Naive thymus-derived CD4-positive, alpha-beta T cell (primary cell): ENCODE results near the gene C2CD2. TPM values are rescaled to one million over a fixed set of nuclear protein-coding genes. Genes with fewer than 3 reads are reported as not detected.

Experiments
- ATAC-seq: fragments of 150-1000 bp; cut with Tn5 transposase; 2 replicates; pipeline ENCODE4 v1.10.0; 2021; ENCODE audit warnings: mild to moderate bottlenecking, moderate library complexity
- CTCF ChIA-PET: fragments of 350-600 bp; sonication (Branson Sonifier 250); formaldehyde crosslinking; loops from one replicate; lab custom pipeline; 2021; ENCODE audit warnings: antibody characterized with exemption; lab: Charles Lee
- POLR2A ChIA-PET: fragments of 350-600 bp; sonication (Branson Sonifier 250); formaldehyde crosslinking; loops from one replicate; lab custom pipeline; 2021; ENCODE audit warnings: antibody characterized with exemption, inconsistent platforms; lab: Charles Lee
- DNase-seq, 9 donors: peaks; one replicate each; pipeline versions ENCODE4 v3.0.0 to v3.0.0-alpha.2; 2020 to 2022; ENCODE audit warnings: mixed read lengths in 1 of 9
- H3K27ac ChIP-seq: one replicate; pipeline ENCODE4 v1.7.0; 2013; ENCODE audit warnings: mild to moderate bottlenecking, low read depth, low read length, moderate library complexity
- H3K27me3 ChIP-seq, 2 donors: one replicate each; pipeline ENCODE4 v1.7.0; 2013; ENCODE audit warnings: low read length in 2 of 2, mild to moderate bottlenecking in 2 of 2, moderate library complexity in 2 of 2; ENCODE audit not compliant: control insufficient read depth in 2 of 2, insufficient read depth in 2 of 2
- H3K36me3 ChIP-seq, 3 experiments: 1 replicate in 2 of 3; 2 replicates in 1 of 3; pipeline ENCODE4 v1.7.0; 2013; ENCODE audit warnings: low read length in 3 of 3, mild to moderate bottlenecking in 3 of 3, moderate library complexity in 1 of 3; ENCODE audit not compliant: insufficient read depth in 3 of 3, control insufficient read depth in 2 of 3
- H3K4me1 ChIP-seq, 2 donors: one replicate each; pipeline ENCODE4 v1.7.0; 2013; ENCODE audit warnings: low read length in 2 of 2, mild to moderate bottlenecking in 2 of 2, moderate library complexity in 1 of 2; ENCODE audit not compliant: control insufficient read depth in 2 of 2, insufficient read depth in 2 of 2
- H3K4me3 ChIP-seq: 2 replicates; pipeline ENCODE4 v1.7.0; 2013; ENCODE audit warnings: mild to moderate bottlenecking, low read length
- H3K9me3 ChIP-seq, 3 experiments: 1 replicate in 2 of 3; 2 replicates in 1 of 3; pipeline ENCODE4 v1.7.0; 2013; ENCODE audit warnings: low read length in 3 of 3; ENCODE audit not compliant: control insufficient read depth in 2 of 3
- H3K27ac Mint-ChIP-seq, 9 donors: one replicate each; pipeline ENCODE4 v1.8.0; 2020 to 2022; ENCODE audit warnings: mixed read lengths in 9 of 9, mild to moderate bottlenecking in 8 of 9, moderate library complexity in 5 of 9, inconsistent platforms in 2 of 9
- H3K27me3 Mint-ChIP-seq, 5 donors: one replicate each; pipeline ENCODE4 v1.8.0; 2021 to 2022; ENCODE audit warnings: mixed read lengths in 5 of 5, mild to moderate bottlenecking in 1 of 5
- H3K36me3 Mint-ChIP-seq, 5 donors: one replicate each; pipeline ENCODE4 v1.8.0; 2020 to 2022; ENCODE audit warnings: mixed read lengths in 5 of 5, mild to moderate bottlenecking in 3 of 5, inconsistent platforms in 1 of 5
- H3K4me1 Mint-ChIP-seq, 7 donors: one replicate each; pipeline ENCODE4 v1.8.0; 2020 to 2022; ENCODE audit warnings: mixed read lengths in 7 of 7, mild to moderate bottlenecking in 3 of 7, inconsistent platforms in 1 of 7
- H3K4me3 Mint-ChIP-seq, 10 donors: one replicate each; pipeline ENCODE4 v1.8.0; 2020 to 2022; ENCODE audit warnings: mild to moderate bottlenecking in 10 of 10, mixed read lengths in 10 of 10, moderate library complexity in 6 of 10, inconsistent platforms in 2 of 10
- H3K9me3 Mint-ChIP-seq, 11 donors: one replicate each; pipeline ENCODE4 v1.8.0; 2020 to 2022; ENCODE audit warnings: mixed read lengths in 11 of 11, mild to moderate bottlenecking in 4 of 11, inconsistent platforms in 1 of 11, moderate library complexity in 1 of 11
- intact Hi-C, 2 donors: fragments of 100-400 bp; cut with micrococcal nuclease; formaldehyde crosslinking; loops; one replicate each; pipeline ENCODE4 v1.15.1; 2023
- polyA plus RNA-seq, 2 donors: library from polyadenylated mRNA; unstranded; fragments of 300-500 nt; fragmentation: Illumina TruSeq; gene quantifications; one replicate each; pipeline ENCODE4 v1.2.3, GENCODE V29; 2021
- total RNA-seq, 6 experiments: library from RNA in 5 of 6; stranded (reverse) in 5 of 6; gene quantifications; 1 replicate in 5 of 6; 2 replicates in 1 of 6; pipeline ENCODE4 v1.2.3 and lab custom pipeline; 2021 to 2026

C2CD2 gene
- total and polyA plus RNA-seq, 7 experiments from 2014 or later: 2.8 to 14.8 (median 10.0) TPM

GRCh38 chr21:41880153-41880552, 73.7 kb downstream of the C2CD2 start:
- H3K4me1 ChIP-seq: peaks cover 9 to 16% of the 10 kb centered on the region in 2 donors
- no peak for ATAC-seq
- no peaks in the 10 kb centered on the region for H3K9me3 Mint-ChIP-seq
- H3K27ac Mint-ChIP-seq: peak overlapping the region in 6 of 9 donors; percentile 87 to 97 (median 93)
- H3K36me3 Mint-ChIP-seq: peaks cover 0 to 6% (median 0%) of the 10 kb centered on the region in 5 donors
- intact Hi-C loops: no loop called here
- H3K27ac ChIP-seq: no peak overlapping the region
- no peak for DNase-seq
- POLR2A ChIA-PET: interaction anchor here (0.6 to 1.8 kb wide), 6 partner anchors 15 to 228 kb away, joined by 4 to 12 read pairs (median 8); no protein-coding TSS in a partner anchor
- H3K4me3 Mint-ChIP-seq: peak overlapping the region; percentile 80 to 95 (median 90)
- no peaks in the 10 kb centered on the region for H3K9me3 ChIP-seq
- H3K4me3 ChIP-seq: peak overlapping the region; percentile 84
- CTCF ChIA-PET: interaction anchor here (1.0 to 2.0 kb wide), 4 partner anchors 15 to 237 kb away, joined by 3 to 6 read pairs (median 5); no protein-coding TSS in a partner anchor
- H3K4me1 Mint-ChIP-seq: peaks cover 18 to 35% (median 29%) of the 10 kb centered on the region in 7 donors
- H3K27me3 Mint-ChIP-seq: no peaks in the 10 kb centered on the region
- H3K27me3 ChIP-seq: no peaks in the 10 kb centered on the region
- no peaks in the 10 kb centered on the region for H3K36me3 ChIP-seq

GRCh38 chr21:41879190-41879998, 74.4 kb downstream of the C2CD2 start, which contains the start of gene PRDM15:
Gene PRDM15, minus strand, starts transcription at chr21:41879344. Its CDS starts 18,981 bp downstream, at chr21:41860363.
- H3K4me1 Mint-ChIP-seq: peaks cover 20 to 35% (median 29%) of the 10 kb centered on the region in 7 donors
- Histone ChIP-seq H3K9me3 (no peaks in the 10 kb centered on the region), H3K4me3 (peak within 1 kb of the TSS; percentile 84), H3K27ac (peak within 1 kb of the TSS; percentile 85), H3K4me1 (peaks cover 9 to 16% of the 10 kb centered on the region in 2 donors), H3K27me3 (no peaks in the 10 kb centered on the region), H3K36me3 (no peaks in the 10 kb centered on the region)
- ATAC-seq (peak; percentile 85), DNase-seq (peak; percentile 69 to 88 (median 77))
- no peaks in the 10 kb centered on the region for H3K9me3 Mint-ChIP-seq
- peak within 1 kb of the TSS; percentile 92 to 97 (median 95) for H3K27ac Mint-ChIP-seq
- intact Hi-C loops: loop anchor here (1.0 to 10.0 kb wide), 9 partner anchors 16 to 515 kb away; partner anchors contain the start of genes ZBTB21 (in 2 of the 2), MX2 (in 1 of the 2) and RIPK4 (in 1 of the 2)
- H3K4me3 Mint-ChIP-seq: peak within 1 kb of the TSS; percentile 88 to 95 (median 92)
- ChIA-PET CTCF (interaction anchor here (1.0 to 2.0 kb wide), 4 partner anchors 16 to 238 kb away, joined by 3 to 6 read pairs (median 5); no protein-coding TSS in a partner anchor), POLR2A (interaction anchor here (1.0 to 1.9 kb wide), 7 partner anchors 16 to 234 kb away, joined by 3 to 12 read pairs (median 9); no protein-coding TSS in a partner anchor)
- peaks cover 0 to 6% (median 0%) of the 10 kb centered on the region in 5 donors for H3K36me3 Mint-ChIP-seq
- no peaks in the 10 kb centered on the region for H3K27me3 Mint-ChIP-seq

- ATAC-seq: peak; percentile 89
- Mint-ChIP-seq H3K27ac (peak overlapping the region in 3 of 9 donors; percentile 51 to 92 (median 86)), H3K4me1 (peaks cover 20 to 35% (median 30%) of the 10 kb centered on the region in 7 donors), H3K36me3 (peaks cover 0 to 6% (median 0%) of the 10 kb centered on the region in 5 donors), H3K27me3 (no peaks in the 10 kb centered on the region), H3K4me3 (peak overlapping the region in 7 of 10 donors; percentile 50 to 95 (median 70)), H3K9me3 (no peaks in the 10 kb centered on the region)
- Histone ChIP-seq H3K27me3 (no peaks in the 10 kb centered on the region), H3K27ac (peak overlapping the region; percentile 81), H3K9me3 (no peaks in the 10 kb centered on the region), H3K4me1 (peaks cover 9 to 16% of the 10 kb centered on the region in 2 donors), H3K4me3 (no peak overlapping the region), H3K36me3 (no peaks in the 10 kb centered on the region)
- POLR2A ChIA-PET: interaction anchor here (1.0 to 1.9 kb wide), 3 partner anchors 17 to 234 kb away, joined by 3 to 12 read pairs (median 12); no protein-coding TSS in a partner anchor
- intact Hi-C loops: loop anchor here (1.0 to 10.0 kb wide), 10 partner anchors 16 to 514 kb away; partner anchors contain the start of genes ZBTB21 (in 2 of the 2), MX2 (in 1 of the 2) and RIPK4 (in 1 of the 2)
- CTCF ChIA-PET: interaction anchor here (1.6 to 2.0 kb wide), 3 partner anchors 48 to 239 kb away, joined by 3 to 6 read pairs (median 5); no protein-coding TSS in a partner anchor
- peak; percentile 67 to 79 (median 75) for DNase-seq
Observed at GRCh38 chr21:41878831-41879189, 75.0 kb downstream of the C2CD2 start.

- POLR2A ChIA-PET: interaction anchor here (0.6 to 1.9 kb wide), 6 partner anchors 11 to 990 kb away, joined by 3 to 12 read pairs (median 6); no protein-coding TSS in a partner anchor
- no peaks in the 10 kb centered on the region for H3K27me3 Mint-ChIP-seq
Observed at GRCh38 chr21:41877901-41878830, 75.7 kb downstream of the C2CD2 start.

GRCh38 chr21:41876928-41877652, 76.7 kb downstream of the C2CD2 start:
- no peak for DNase-seq
- ATAC-seq: no peak
- Histone ChIP-seq H3K27ac (no peak overlapping the region), H3K36me3 (no peaks in the 10 kb centered on the region), H3K4me1 (peaks cover 9 to 16% of the 10 kb centered on the region in 2 donors), H3K9me3 (no peaks in the 10 kb centered on the region), H3K4me3 (peak overlapping the region; percentile 71), H3K27me3 (no peaks in the 10 kb centered on the region)
- Mint-ChIP-seq H3K27me3 (no peaks in the 10 kb centered on the region), H3K4me3 (peak overlapping the region in 9 of 10 donors; percentile 88 to 95 (median 93)), H3K9me3 (no peaks in the 10 kb centered on the region), H3K36me3 (peaks cover 0 to 11% (median 0%) of the 10 kb centered on the region in 5 donors), H3K27ac (peak overlapping the region in 5 of 9 donors; percentile 33 to 95 (median 92)), H3K4me1 (peaks cover 22 to 42% (median 34%) of the 10 kb centered on the region in 7 donors)
- CTCF ChIA-PET: interaction anchor here (1.3 kb wide), 2 partner anchors 59 to 231 kb away, joined by 3 to 5 read pairs; no protein-coding TSS in a partner anchor
- POLR2A ChIA-PET: interaction anchor here (0.6 to 1.9 kb wide), 5 partner anchors 10 to 991 kb away, joined by 3 to 12 read pairs (median 4); no protein-coding TSS in a partner anchor
- intact Hi-C loops: loop anchor here (5.0 to 10.0 kb wide), 3 partner anchors 110 to 512 kb away; partner anchors contain the start of genes MX2 (in 1 of the 2) and RIPK4 (in 1 of the 2)

More at GRCh38 chr21:41877901-41878830, 75.7 kb downstream of the C2CD2 start:
- DNase-seq (peak; percentile 17 to 53 (median 33)), ATAC-seq (peak; percentile 17)
- Mint-ChIP-seq H3K27ac (peak overlapping the region; percentile 86 to 95 (median 92)), H3K9me3 (no peaks in the 10 kb centered on the region), H3K4me3 (peak overlapping the region; percentile 88 to 95 (median 92)), H3K36me3 (peaks cover 0 to 6% (median 0%) of the 10 kb centered on the region in 5 donors), H3K4me1 (peaks cover 22 to 40% (median 34%) of the 10 kb centered on the region in 7 donors)
- Histone ChIP-seq H3K9me3 (no peaks in the 10 kb centered on the region), H3K4me1 (peaks cover 9 to 16% of the 10 kb centered on the region in 2 donors), H3K27me3 (no peaks in the 10 kb centered on the region), H3K36me3 (no peaks in the 10 kb centered on the region), H3K27ac (peak overlapping the region; percentile 81), H3K4me3 (peak overlapping the region; percentile 71)
- CTCF ChIA-PET: interaction anchor here (0.6 to 2.0 kb wide), 5 partner anchors 48 to 231 kb away, joined by 3 to 6 read pairs (median 4); no protein-coding TSS in a partner anchor
- intact Hi-C loops: loop anchor here (1.0 to 10.0 kb wide), 7 partner anchors 111 to 513 kb away; partner anchors contain the start of genes MX2 (in 1 of the 2), RIPK4 (in 1 of the 2) and ZBTB21 (in 1 of the 2)
